ENCODE results near the gene SSRP1.

Gene SSRP1

DNA sequence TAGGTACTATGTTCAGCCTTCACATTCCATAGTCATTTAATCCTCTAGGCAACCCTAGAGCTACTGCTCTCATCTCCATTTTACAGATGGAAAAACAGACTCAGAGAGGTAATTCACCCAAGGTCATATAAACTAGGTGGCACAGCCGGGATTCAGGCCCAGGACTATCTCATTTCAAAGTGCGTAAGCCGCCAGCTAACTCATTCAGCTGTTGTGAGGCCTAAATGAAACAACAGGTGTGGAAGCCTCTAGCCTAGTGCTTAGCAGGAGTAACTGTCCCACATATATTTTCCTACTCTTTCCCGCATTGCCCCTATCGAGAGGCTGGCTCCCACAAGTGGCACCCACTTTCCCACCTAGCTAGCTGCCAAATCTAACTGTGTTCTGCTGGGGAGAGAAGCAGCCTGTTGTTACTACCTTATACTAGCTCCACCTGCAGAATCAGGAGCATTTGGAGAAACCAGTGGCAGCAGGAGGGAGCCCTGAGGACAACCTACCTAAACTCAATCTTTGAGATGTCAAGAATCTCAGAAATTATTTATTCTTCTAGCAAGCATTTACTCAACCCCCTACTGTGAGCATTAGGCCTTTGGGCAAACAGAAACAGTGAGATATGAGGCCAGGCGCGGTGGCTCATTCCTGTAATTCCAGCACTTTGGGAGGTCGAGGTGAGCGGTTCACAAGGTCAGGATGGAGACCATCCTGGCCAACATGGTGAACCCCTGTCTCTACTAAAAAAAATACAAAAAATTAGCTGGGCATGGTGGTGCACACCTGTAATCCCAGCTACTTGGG is 24.4 kb upstream of the SSRP1 start:
- DNase-seq = no peak

GRCh38 chr11:57359396-57359795 is 23.7 kb upstream of the SSRP1 start:
- DNase-seq = no peak

GRCh38 chr11:57358991-57359390 is 23.3 kb upstream of the SSRP1 start:
- no peak for DNase-seq

DNA sequence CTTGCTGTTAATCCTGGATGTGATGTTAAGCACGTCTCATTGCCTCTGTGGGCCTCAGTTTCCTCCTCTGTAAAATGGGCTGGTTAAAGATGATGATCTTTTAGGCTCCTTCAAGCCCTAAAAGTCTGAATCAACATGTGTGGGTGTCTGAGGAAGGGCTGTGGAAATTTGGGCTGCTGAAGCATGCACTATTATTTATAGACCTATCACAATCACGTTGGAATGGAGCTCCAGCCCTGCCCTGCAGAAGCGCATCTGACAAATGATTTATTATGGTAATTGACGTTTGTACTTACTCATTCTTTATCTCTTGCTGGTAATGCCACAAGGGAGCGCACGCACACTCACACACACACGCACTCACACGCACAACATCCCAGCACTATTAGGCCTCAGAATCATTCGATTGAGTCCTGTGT is 22.9 kb upstream of the SSRP1 start:
- DNase-seq = no peak

GRCh38 chr11:57357856-57358255 is 22.2 kb upstream of the SSRP1 start:
- DNase-seq = no peak

GRCh38 chr11:57357310-57357709 is 21.6 kb upstream of the SSRP1 start:
- DNase-seq = no peak

- DNase-seq = peak in 1 of 2 donors; percentile 26
Measured at GRCh38 chr11:57356268-57356667, 20.6 kb upstream of the SSRP1 start.

DNA sequence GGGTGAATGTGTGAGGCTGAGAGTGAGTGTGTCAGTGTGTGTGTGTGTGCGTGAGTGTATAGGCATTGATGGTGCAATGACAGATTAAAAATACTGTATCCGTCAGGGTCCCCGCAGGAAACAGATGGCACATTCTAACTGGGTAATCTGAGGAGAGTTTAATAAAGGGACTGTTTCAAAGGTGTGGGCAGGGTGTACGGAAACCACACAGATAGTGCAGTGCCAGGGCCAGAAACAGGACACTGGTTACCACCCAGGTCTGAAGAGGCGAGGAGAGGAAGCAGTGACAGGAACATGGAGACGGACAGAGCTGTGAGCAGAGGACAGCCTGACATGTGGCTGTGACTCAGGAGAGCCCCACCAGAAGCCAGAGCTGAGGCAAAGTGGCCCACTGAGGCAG is 19.0 kb upstream of the SSRP1 start:
- DNase-seq = peak in 1 of 2 donors; percentile 93

GRCh38 chr11:57353852-57354251 is 18.2 kb upstream of the SSRP1 start:
- DNase-seq = no peak

- DNase-seq = no peak
Measured at GRCh38 chr11:57353446-57353845, 17.8 kb upstream of the SSRP1 start.

DNA sequence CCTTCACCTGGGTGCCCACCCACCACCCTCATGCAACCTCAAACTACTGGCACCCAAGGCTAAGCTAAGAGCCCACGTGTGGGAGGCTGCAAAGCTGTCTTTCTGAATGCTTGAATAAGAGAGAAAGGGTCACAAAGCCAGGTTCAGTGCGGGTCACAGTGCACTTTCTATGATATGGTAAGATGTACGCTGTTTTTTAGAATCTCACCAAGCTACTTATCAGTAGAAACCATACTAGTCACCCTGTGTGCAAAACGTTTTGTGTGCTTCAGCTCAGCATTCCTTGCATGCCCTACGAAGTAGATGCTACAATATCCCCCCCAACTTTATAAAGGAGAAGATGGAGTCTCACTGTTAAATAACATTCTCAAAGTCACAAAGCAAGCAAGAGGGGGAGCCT is 17.3 kb upstream of the SSRP1 start:
- DNase-seq = no peak

DNA sequence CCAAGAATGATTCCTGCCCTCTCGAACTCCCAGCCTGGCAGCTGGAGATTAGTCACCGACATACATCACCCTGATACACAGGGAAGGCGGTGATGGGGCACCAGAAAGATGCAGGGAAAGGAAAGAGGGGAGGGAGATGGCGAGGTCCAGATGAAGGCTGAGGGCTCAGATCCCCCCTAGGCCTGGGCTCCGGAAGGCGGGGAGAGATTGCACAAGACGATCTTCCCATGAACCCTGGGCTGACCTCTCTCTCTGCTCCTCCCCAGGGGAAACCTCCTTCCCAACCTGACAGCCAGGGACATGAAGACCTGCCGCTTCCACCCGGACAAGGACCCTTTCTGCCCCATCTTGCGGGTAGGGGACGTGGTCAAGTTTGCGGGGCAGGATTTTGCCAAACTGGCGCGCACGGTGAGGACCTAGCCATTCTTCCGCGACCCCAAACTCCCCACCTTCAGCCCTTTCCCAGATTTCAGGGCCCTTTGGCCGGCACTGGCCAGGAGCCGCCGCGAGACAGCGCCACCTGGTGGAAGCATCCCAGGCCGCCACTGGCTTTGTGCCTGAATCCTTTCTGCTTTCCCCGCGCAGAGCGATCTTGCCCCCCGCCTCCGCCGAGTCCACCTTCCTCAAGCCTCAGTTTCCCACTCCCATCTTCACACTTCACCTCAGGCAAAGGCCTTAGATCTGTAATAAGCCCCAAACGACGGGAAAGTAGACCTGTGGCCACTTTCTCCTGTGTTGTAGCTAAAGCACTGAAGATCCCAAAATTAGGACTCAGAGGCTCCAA is 14.0 kb upstream of the SSRP1 start:
- DNase-seq = peak; percentile 11 to 40

GRCh38 chr11:57348636-57349313 is 13.1 kb upstream of the SSRP1 start:
- DNase-seq = no peak

GRCh38 chr11:57348052-57348451 is 12.4 kb upstream of the SSRP1 start:
- no peak for DNase-seq

GRCh38 chr11:57347336-57347735 is 11.6 kb upstream of the SSRP1 start:
- DNase-seq = no peak

DNA sequence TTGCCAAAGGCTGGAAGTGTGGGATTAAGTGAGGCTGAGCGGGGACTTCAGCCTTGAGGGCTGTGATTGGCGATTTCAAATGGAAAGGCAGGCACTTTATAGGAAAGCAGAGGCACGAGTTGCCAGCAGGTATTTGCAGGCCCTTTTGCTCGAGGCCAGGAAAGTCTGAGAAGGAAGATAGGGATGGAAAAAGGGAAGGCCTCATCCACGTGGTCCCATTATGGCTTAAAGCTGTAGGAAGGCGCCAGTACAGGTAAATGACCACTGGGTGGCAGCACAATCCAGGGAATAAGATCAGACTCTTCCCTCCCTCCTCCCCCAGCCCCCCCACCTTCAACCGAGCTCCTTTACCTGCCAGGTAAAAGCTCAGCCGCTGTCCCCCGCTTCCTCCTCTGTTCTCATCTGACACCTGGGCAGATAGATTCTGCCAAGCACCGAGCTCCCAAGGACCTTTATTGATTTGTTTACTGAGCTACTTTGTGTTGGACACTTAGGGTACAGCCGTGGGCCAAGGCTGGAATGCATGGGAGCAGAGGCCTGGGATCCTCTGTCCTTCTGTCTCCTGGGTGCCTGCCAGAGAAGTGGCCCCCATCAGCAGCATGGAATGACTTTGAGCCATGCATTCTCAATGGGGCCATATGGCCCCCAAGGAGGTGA is 10.0 kb upstream of the SSRP1 start:
- peak; percentile 8 to 30 for DNase-seq

- no peak for DNase-seq
Measured at GRCh38 chr11:57344826-57345225, 9.1 kb upstream of the SSRP1 start.

DNA sequence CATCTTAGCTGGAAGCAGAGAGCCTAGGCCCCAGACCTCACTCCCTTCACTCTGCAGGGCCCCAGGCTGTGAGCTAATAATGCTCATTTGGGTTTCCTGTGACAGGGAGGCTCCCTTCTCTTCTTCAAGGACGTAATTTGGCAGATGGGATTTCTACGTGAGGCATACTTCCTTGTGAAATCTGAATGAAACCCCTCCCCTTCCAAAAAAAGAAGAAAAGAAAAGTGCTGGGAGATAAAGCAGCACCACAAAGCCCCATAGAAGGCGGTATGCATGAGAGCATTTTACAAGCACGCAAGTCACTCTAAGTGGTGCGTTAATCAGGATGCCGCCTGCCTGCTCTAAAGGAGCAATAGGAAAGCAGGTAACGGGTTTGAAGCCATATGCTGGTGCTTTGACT is 8.1 kb upstream of the SSRP1 start:
- no peak for DNase-seq

GRCh38 chr11:57342702-57343101 is 7.0 kb upstream of the SSRP1 start:
- no peak for DNase-seq

- DNase-seq = no peak
Measured at GRCh38 chr11:57341250-57341808, 5.6 kb upstream of the SSRP1 start.

GRCh38 chr11:57340039-57340615 is 4.4 kb upstream of the SSRP1 start:
- no peak for DNase-seq

DNA sequence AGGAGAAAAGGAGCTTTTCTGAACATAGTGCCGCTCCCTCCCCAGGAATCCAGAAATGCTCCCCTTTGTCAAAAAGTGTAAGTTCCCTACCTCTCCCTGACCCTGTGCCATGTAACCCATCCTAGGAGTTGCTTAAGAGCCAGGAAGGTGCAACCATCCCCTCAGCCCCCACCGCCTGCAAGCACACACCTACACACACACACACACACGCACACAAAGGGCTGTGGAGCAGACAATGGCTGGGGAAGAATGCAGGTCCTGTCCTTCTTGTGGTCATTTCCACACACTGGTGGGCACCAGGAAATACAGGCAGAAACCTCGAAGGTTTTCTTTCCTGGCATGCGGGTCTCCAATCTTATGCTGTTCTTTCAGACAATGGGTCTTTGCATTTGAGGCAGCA is 3.6 kb upstream of the SSRP1 start:
- no peak for DNase-seq
